ENCODE results near the gene WWOX. TPM values are rescaled to one million over a fixed set of nuclear protein-coding genes. Genes with fewer than 3 reads are reported as not detected.

The WWOX gene
- total and polyA plus RNA-seq, 10 donors: 5.9 to 90.3 (median 26.4) TPM

DNA sequence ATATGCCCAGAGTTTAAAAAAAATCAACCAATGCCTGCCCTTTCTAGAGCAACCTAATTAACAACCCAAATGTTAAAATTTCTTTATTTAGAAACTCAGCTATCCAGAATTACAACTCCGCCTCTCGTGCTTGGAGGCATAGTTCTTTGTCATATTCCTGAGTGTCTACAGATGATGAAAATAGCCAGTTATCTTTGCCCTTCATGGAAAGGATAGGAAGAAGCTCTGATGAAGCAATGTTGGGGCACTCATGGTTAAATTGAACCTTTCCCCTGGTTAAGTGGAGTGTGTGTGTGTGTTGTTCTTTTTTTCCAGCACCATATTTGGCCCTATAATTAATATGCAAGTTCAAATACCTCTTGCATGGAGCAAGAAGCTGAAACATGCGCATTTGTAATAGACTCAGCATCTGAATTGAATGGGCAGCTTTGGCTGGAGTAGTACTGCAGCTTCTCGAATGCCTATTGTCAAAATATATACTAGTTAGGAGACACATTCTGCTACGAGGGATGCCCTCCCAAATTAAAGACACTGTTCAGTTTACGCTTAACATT lies 506.2 kb downstream of the WWOX start:
- no peak overlapping the region for H3K4me3 ChIP-seq
- no peaks in the 10 kb centered on the region for H3K27me3 ChIP-seq (replicated peaks in 1 of 7)
- H3K27ac ChIP-seq: peak overlapping the region in 2 of 8 donors; percentile 1 to 6
- TF ChIP-seq POLR2AphosphoS5 (IDR thresholded peaks at IDR 0.05) (no peak), POLR2A (IDR thresholded peaks at IDR 0.05) (no peak)
- TF ChIP-seq, protein P1, sequence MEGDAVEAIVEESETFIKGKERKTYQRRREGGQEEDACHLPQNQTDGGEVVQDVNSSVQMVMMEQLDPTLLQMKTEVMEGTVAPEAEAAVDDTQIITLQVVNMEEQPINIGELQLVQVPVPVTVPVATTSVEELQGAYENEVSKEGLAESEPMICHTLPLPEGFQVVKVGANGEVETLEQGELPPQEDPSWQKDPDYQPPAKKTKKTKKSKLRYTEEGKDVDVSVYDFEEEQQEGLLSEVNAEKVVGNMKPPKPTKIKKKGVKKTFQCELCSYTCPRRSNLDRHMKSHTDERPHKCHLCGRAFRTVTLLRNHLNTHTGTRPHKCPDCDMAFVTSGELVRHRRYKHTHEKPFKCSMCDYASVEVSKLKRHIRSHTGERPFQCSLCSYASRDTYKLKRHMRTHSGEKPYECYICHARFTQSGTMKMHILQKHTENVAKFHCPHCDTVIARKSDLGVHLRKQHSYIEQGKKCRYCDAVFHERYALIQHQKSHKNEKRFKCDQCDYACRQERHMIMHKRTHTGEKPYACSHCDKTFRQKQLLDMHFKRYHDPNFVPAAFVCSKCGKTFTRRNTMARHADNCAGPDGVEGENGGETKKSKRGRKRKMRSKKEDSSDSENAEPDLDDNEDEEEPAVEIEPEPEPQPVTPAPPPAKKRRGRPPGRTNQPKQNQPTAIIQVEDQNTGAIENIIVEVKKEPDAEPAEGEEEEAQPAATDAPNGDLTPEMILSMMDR (IDR thresholded peaks at IDR 0.05 in 8 of 11, conservative IDR thresholded peaks at IDR 0.05 in 3 of 11): no peak
- no peaks in the 10 kb centered on the region for H3K9me3 ChIP-seq
- H3K36me3 ChIP-seq: no peaks in the 10 kb centered on the region
- DNase-seq: no peak
- H3K4me1 ChIP-seq: peaks cover 0 to 25% (median 13%) of the 10 kb centered on the region in 6 donors
- intact Hi-C loops (cut with DNase I; ENCODE audit: low total_unique reads): no loop called here
- WGBS, 5 donors: 79 to 93% (median 91%) methylated on average over 6 of the region's 6 CpGs

DNA sequence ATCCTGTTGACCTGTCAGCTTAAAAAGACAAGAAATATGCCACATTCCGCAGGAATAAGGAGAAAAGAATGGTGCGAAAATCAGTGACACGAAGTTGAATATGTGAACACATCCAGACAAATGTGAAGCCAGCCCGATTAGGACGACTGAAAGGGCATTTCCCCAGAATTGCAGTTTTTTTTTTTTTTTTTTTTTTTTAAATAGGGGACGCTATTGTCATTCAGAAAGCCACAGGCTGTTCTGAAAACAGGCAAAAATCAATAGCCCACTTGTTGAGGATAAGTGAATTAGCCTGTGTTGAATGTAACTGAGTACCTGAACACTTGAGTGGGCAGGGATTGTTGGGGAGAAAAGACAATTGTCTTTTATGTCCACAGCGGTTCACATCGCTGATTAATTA lies 507.1 kb downstream of the WWOX start:
- Histone ChIP-seq H3K4me3 (no peak overlapping the region), H3K27ac (no peak overlapping the region), H3K36me3 (no peaks in the 10 kb centered on the region), H3K27me3 (replicated peaks in 1 of 7) (no peaks in the 10 kb centered on the region), H3K4me1 (peaks cover 0 to 25% (median 13%) of the 10 kb centered on the region in 6 donors), H3K9me3 (no peaks in the 10 kb centered on the region)
- intact Hi-C loops (cut with DNase I; ENCODE audit: low total_unique reads): no loop called here
- TF ChIP-seq POLR2A (IDR thresholded peaks at IDR 0.05) (no peak), POLR2AphosphoS5 (IDR thresholded peaks at IDR 0.05) (no peak)
- TF ChIP-seq, protein P1 (IDR thresholded peaks at IDR 0.05 in 8 of 11, conservative IDR thresholded peaks at IDR 0.05 in 3 of 11): no peak
- DNase-seq: no peak
- 87 to 98% (median 93%) methylated on average over 8 of the region's 8 CpGs for WGBS, 5 donors

DNA sequence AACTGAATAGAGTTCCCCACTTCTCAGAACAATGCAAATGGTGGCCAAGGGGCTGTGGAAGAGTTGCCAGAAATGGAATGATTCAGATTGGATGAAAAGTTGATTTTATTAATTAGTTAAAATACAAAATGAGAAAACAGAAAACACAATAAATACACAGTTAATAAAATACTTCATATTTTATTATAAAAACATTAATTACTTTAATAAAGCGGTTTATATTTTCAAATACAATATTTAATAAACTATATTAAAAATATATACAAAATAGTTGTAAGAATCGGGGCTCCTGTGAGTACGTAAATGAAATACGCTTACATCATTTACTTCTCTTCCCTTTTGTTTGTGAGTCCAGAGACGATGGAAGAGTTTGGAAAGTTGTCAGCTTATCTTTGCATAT lies 507.6 kb downstream of the WWOX start:
- TF ChIP-seq POLR2A (IDR thresholded peaks at IDR 0.05) (no peak), POLR2AphosphoS5 (IDR thresholded peaks at IDR 0.05) (no peak)
- TF ChIP-seq, protein P1 (IDR thresholded peaks at IDR 0.05 in 8 of 11, conservative IDR thresholded peaks at IDR 0.05 in 3 of 11): no peak
- Histone ChIP-seq H3K4me3 (no peak overlapping the region), H3K36me3 (no peaks in the 10 kb centered on the region), H3K27me3 (replicated peaks in 1 of 7) (no peaks in the 10 kb centered on the region), H3K27ac (peak overlapping the region in 1 of 8 donors; percentile 62), H3K4me1 (peaks cover 0 to 25% (median 13%) of the 10 kb centered on the region in 6 donors), H3K9me3 (no peaks in the 10 kb centered on the region)
- intact Hi-C loops (cut with DNase I; ENCODE audit: low total_unique reads): no loop called here
- WGBS, 5 donors: 86 to 93% (median 89%) methylated on average over 5 of the region's 5 CpGs
- DNase-seq: no peak

DNA sequence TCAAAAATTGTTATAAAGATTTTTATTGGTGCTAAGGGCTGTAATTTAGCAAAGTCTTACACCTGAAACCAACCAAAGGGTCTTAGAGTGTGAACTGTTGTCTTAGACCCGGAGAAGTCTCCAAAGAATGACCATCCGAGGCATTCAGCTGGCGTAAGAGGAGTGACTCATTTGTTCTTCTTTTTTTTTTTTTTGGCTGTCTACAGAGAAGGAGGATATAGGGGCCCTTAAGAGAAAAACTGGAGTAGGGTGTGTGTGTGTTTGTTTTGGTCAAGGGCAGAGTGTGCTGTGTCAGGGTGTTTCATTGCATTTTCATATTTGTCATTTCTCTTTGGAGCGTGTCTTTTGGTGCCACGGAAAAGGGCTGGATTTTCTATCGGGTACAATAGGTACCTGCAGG lies 508.0 kb downstream of the WWOX start:
- intact Hi-C loops (cut with DNase I; ENCODE audit: low total_unique reads): no loop called here
- no peak for DNase-seq
- no peaks in the 10 kb centered on the region for H3K36me3 ChIP-seq
- no peak for TF ChIP-seq POLR2A (IDR thresholded peaks at IDR 0.05)
- TF ChIP-seq, protein P1 (IDR thresholded peaks at IDR 0.05 in 8 of 11, conservative IDR thresholded peaks at IDR 0.05 in 3 of 11): no peak
- no peak for TF ChIP-seq POLR2AphosphoS5 (IDR thresholded peaks at IDR 0.05)
- H3K27ac ChIP-seq: peak overlapping the region in 4 of 8 donors; percentile 11 to 62 (median 52)
- no peaks in the 10 kb centered on the region for H3K9me3 ChIP-seq
- H3K4me1 ChIP-seq: peaks cover 0 to 25% (median 13%) of the 10 kb centered on the region in 6 donors
- no peak overlapping the region for H3K4me3 ChIP-seq
- WGBS, 5 donors: 56 to 70% (median 64%) methylated on average over 6 of the region's 6 CpGs
- H3K27me3 ChIP-seq (replicated peaks in 1 of 7): no peaks in the 10 kb centered on the region
